HG02763 (cell line): ENCODE measurements around the gene CHAMP1.

Experiments
- ATAC-seq: cut with Tn5 transposase; IDR thresholded peaks from one replicate; pipeline ENCODE4 v1.9.1; 2021; ENCODE audit warnings: mild to moderate bottlenecking, moderate library complexity; ENCODE audit not compliant: unreplicated experiment

The CHAMP1 gene

GRCh38 chr13:114299604-114300305 lies 14.5 kb upstream of the CHAMP1 start:
- ATAC-seq, result no peak

- no peak for ATAC-seq
These were observed 10.5 kb upstream of the CHAMP1 start for GRCh38 chr13:114303700-114304327.

GRCh38 chr13:114304346-114305034 lies 9.8 kb upstream of the CHAMP1 start:
- ATAC-seq, result no peak

GRCh38 chr13:114309086-114309485 lies 5.2 kb upstream of the CHAMP1 start:
- no peak for ATAC-seq

- ATAC-seq, result no peak
These were observed 4.4 kb upstream of the CHAMP1 start for GRCh38 chr13:114309806-114310410.

- ATAC-seq, result no peak
These were observed 3.3 kb upstream of the CHAMP1 start for GRCh38 chr13:114310956-114311355.

- ATAC-seq, result no peak
These were observed 2.9 kb upstream of the CHAMP1 start for GRCh38 chr13:114311387-114311786.

- ATAC-seq, result no peak
These were observed 2.4 kb upstream of the CHAMP1 start for GRCh38 chr13:114311908-114312307.

GRCh38 chr13:114313061-114313860 lies 1.0 kb upstream of the CHAMP1 start:
- no peak for ATAC-seq

GRCh38 chr13:114315074-114315785 lies 927 bp downstream of the CHAMP1 start:
- ATAC-seq, result no peak

GRCh38 chr13:114318624-114319023 lies 4.3 kb downstream of the CHAMP1 start:
- no peak for ATAC-seq

GRCh38 chr13:114319441-114319913 lies 5.2 kb downstream of the CHAMP1 start:
- no peak for ATAC-seq

GRCh38 chr13:114320065-114320464 lies 5.8 kb downstream of the CHAMP1 start:
- ATAC-seq, result no peak

GRCh38 chr13:114321256-114321655 lies 7.0 kb downstream of the CHAMP1 start:
- ATAC-seq, result no peak

- no peak for ATAC-seq
These were observed 9.0 kb downstream of the CHAMP1 start for GRCh38 chr13:114323349-114323748.

GRCh38 chr13:114324334-114324733 lies 10.0 kb downstream of the CHAMP1 start:
- ATAC-seq, result no peak

GRCh38 chr13:114325729-114326128 lies 11.4 kb downstream of the CHAMP1 start:
- no peak for ATAC-seq

- ATAC-seq, result no peak
These were observed 13.7 kb downstream of the CHAMP1 start for GRCh38 chr13:114328034-114328433.

- ATAC-seq, result no peak
These were observed 14.3 kb downstream of the CHAMP1 start for GRCh38 chr13:114328595-114328994.

GRCh38 chr13:114330086-114330485 lies 15.8 kb downstream of the CHAMP1 start:
- ATAC-seq, result no peak
